ENCODE data around the gene NGF.

Gene NGF

DNA sequence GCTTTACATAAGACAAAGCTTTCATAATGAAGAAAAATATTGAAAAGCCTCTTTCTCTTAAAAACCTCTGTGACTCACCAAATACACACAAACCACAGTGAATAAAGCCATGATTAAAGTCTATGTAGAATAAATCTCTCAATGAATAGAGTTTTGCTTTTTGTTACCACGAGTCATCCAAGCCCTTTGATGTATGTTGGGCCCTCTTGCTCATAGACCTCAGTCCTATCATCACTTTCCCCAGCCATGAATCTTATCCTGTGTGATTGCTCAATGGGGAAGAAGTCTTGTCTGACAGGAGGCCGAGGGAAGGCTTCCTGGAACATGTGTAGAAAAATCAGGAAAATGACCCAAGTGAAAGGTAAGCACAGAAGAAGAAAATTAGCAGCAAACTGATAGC, 60.8 kb downstream of the NGF start:
- peak; percentile 8 for DNase-seq

DNA sequence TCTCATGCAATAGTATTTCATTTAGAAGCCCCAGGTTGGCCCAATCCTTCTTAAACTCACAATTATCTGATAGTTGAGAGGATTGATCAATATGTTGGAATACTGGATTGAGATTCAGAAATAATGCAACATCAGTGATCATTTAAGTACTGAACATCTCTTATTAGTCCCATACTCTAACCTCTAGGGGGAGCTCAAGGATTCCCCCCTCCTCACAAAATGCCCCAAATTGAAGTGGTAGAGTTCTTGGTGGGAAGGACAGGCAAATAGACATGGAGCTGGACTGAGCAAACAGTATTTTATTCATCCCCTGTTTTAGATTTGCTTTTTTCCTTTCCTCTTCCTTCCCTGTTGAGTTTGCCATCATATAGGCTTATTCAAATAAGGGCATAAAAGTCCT, 62.8 kb downstream of the NGF start:
- no peak for DNase-seq

DNA sequence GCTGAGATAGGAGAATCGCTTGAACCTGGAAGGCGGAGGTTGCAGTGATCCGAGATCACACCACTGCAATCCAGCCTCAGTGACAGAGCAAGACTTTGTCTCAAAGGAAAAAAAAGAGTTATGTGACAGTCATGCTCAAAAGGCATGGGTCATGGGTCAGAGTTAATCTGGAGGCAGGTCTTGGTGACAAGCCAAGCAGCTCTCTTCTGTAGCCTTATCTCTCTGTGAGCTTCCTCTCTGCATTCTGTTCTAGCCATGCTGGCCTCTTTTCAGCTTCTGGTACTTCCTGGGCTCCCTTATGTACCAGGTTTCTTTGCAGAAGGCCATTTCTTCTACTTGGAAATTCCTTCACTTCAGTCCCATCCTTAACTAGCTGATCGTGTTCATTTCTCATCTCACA, 63.6 kb downstream of the NGF start:
- no peak for DNase-seq

DNA sequence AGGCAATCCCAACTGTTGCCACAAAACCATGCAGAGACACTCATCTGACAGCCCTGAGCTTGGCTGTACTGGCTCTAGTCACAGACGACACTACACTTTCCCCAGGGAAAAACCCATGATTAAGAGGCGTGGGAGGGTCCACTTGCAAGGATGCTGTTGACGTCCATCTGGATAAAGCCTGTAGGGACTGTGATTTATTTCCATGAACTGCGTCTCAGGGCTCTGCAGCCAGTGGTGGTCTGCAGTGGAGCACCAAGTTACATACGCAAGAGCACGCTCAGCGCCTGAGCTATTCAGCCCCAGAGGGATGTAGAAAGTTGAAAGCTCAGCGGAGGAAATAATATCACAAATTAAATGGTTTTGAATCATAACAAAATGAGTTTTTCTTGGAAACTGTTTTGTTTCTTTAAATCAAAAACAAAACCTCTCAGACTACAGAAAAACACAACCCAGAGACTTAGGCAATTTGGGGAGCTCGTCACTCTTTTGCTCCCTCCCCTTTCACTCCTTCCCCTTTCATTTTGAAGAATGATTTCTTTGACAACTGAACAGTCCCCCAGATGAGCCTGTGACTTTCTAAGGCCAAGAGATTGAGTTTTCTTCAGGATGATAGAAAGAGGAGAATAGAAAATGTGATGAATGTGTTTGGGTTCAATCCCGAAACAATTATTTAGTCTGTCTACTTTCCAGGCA, 71.2 kb downstream of the NGF start:
- no peak for DNase-seq

DNA sequence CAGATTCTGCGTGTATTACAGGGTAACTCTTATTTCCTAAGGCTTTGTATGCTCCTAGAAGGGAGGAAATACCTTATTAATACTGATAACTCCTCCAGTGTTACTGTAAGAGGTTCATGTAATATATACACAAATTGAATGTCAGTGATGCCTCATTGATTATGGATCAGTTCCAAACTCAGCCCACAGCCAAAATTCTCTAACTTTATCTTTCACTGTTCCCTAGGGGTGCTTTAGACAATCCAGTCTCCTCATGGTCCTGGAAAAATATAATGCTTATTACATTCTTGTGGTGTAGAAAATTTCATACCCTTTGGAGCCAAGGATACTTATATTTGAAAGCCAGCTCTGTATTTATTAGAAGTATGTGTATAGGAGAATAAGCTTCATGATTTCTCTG, 73.0 kb downstream of the NGF start:
- DNase-seq = no peak

DNA sequence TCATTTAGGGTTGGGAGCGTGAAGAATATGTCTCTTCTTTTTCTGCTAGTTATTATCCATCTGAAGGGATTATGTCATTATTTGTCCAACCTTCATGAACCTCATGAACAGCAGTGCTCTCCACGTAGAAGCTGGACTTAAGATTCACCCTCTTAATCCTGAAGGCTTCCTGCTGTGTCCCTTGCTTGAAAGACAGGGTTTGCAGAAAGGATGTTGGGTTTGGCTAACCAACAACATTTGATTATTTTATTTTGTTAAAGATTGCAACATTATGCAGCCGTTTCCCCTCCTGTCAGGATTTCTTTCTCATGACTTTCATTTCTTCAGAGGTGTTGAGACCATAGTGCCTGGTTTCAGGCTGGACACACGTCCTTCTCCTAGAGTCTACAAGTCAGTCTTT, 75.2 kb downstream of the NGF start:
- no peak for DNase-seq

DNA sequence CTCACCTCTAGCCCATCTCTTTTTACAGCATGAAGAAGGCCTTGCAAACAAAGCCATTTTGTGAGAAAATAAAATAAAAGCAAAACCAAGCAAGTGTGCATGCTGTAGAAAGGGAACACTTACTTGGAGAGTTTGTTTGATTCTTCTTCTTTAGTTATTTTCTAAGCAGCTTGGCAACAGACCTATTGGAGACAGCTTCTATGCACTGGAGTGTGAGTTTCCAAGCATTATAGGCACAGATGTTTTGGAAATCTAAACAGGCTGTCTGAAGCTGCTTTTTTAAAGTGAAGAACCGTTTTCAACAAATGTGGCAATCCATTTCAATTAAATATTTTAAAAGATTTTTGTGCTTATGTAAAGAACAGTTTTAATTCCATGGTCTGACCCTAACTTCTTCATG, 76.6 kb downstream of the NGF start:
- no peak for DNase-seq

DNA sequence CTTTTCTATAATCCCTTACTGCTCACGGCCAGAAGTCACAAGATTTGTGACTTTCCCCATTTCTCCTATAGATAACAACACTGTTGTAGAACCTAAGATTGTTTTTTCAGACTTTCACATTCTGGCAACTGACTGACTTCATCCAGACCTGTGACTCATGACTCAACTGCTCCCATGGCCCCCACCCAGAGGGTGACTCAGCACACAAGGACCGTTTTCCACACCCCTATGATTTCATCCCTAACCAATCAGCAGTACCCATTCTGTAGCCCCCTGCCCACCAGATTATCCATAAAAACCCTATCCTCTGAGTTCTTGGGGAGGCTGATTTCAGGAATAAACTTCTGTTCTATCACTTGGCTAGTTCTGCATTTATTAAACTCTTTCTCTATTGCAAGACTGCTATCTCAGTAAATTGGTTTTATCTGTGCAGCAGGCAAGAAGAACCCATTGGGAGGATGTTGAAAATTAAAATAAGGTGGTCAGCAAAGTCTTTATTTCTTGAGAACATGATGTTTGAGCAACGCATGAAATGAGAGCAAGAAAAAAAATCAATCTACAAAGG, 79.7 kb downstream of the NGF start:
- DNase-seq = peak; percentile 55

DNA sequence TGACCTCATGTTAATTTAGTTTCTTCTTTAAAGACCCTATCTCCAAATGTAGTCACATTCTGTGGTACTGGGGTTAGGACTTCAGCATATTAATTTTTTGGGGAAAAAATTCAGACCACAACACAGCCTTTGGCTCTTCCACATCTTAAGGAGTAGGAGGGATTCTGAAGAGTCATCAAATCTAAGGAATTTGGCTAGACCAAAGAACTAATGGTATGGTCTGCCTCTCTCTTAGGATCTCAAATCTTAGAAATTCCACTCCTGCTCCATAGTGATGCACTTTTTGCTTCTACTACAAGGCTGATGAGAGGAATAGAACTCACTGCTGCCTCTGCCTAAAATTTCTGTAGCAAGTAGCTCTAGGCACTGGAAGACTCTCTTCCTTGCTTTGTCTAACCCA, 80.5 kb downstream of the NGF start:
- no peak for DNase-seq

DNA sequence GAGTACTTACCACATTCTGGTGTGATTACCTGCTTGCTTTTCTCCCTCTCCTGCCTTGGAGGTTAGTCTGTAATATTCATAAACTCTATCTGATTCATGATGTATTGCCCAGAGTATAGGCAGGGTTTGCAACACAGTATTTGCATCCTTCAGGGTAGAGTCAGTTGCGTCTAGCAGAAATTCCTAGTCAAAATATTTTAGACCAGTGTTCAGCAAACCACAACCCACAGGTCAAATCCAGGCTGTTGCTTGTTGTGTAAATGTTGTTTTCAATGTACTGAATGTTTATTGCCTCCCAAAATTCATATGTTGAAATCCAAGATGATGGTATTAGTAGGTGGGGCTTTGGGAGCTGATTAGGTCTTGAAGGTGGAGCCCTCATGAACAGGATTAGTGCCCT, 82.9 kb downstream of the NGF start:
- DNase-seq = no peak

DNA sequence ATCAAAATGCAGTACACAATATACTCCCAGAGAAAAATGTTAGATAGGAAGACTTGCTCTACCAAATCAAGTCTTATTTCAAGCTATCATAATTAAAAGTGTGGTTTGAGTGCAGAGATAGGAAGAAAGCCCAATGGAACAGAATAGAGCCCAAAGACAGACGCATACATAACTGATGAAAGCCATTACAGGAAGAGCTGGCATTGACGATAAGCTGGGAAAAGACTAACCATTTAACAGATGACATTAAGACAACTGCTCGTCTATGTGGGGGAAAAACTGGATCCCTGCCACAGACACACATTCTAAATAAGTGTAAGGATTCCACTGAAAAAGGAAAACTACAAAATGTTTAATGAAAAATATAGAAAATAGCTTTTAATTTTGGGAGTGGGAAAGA, 85.5 kb downstream of the NGF start:
- no peak for DNase-seq

DNA sequence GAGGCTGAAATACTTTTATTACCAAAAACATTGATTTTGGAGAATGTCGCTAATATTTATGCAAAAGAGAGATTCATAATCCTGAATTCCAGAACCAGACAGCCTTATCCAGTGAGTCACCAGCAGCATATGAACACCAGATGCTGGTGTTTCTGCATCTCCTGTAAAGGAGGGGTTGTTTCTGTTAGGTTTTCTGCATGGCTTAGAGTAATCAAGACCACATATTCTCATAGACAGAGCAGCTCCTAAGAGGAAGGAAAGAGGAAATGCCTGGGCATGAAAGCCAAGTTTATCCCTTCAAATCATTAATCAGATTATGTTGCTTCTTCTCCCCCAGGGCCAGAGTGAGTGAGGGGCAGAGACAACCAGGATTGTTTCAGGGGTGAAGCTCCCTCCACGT, 86.2 kb downstream of the NGF start:
- DNase-seq = no peak

DNA sequence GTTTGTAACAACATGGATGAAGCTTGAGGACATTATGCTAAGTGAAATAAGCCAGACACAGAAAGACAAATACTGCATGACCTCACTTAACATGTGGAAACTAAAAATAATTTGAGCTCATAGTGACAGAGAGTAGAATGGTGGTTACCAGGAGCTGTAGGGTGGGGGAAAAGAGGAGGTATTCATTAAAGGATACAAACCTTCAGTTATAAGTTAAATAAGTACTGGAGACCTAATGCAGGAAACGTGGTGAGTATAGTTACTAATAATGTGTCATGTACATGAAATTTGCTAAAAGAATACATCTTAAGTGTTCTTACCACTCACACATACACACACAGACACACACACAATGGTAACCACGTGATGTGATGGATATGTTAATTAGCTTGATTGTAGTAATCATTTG, 86.7 kb downstream of the NGF start:
- no peak for DNase-seq

DNA sequence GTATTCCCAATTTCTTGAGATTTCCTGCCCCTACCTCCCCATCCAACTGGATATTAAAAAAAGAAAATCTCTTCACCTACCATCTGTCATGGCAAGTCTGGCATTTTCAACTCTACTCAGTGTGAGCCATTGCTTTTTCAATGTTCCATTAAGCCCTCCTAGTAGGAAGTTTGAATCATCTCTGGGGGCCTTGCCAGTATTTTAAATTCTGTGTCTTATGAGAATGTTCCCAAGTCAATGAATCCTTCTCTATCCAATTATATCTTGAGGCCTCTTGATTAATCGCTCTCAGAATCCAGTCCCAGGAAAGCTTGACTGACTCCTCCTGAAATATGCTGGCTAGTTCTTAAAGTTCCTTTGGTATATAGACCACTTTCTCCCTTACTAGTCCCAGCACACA, 91.5 kb downstream of the NGF start:
- DNase-seq = no peak

DNA sequence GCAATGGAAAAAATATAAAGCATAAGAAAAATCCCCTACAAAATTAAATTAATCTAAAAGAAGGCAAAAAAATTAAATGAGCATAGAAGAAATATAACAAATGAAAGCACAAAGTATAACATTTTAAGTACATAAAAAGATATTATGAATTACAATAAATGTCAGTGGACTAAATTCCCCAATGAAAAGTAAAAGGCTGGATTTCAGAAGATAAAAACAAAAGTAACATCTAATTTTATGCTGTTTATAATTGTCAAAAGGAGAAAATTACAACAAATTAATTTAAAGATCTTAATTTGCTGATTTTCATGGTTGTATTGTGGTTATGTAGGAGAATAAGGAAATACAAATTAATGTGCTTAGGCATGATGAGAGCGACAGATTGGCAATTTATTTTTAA, 92.8 kb downstream of the NGF start:
- no peak for DNase-seq

DNA sequence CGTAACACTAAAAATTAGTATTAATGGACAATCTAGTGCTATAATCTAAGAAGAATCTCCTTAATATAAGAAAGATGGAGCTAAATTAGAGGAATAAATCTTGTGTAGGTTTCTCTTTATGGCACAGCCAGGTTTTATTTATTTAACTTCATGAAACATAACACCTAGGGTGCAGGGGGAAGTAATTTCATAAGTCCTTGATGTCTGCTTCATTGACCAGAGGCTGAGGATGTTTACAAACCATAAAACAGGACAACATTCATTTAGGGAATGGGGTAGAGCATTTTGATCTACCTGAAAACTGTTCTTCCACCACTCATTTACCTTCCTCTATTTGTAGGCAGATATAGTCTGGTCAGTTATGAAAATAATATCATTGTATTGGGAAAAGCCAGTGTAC, 95.5 kb downstream of the NGF start:
- DNase-seq = no peak

DNA sequence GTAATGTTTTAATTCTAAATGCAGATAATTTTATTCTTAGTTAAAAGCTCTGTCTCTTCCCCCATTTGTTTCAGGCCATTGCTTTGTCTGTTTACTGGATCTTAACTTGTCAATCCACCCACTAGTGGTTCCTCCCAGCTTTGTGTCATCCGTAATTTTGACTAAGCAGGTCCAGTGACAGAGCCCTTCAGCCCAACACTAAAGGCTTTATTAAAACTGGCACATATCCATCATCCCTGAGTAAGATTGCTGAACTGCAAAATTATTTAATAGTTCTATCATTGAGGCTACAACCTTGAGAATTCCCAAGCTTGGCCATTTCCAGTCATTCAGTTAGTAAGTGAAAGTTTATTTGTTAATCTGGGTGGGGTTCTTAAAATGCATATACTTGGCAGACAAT, 96.7 kb downstream of the NGF start:
- DNase-seq = no peak

DNA sequence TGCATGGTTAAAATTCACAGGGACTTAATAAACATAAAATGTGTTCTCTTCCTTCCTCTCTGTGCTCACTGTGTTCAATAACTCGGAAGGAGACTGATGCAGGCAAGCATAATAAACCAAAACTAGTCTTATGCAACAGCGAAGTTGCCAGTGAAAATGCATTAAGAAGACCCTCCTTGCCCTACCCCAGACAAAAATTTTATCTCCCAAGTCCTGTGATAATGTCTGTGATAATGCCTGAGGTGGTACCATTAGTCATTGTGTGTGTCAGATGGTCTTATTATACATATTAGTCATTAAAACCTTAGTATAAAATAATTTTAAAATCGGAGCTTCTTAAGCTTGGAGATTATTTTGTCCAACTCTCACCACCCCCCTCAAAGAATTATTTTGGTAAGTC, 97.8 kb downstream of the NGF start:
- DNase-seq = no peak

DNA sequence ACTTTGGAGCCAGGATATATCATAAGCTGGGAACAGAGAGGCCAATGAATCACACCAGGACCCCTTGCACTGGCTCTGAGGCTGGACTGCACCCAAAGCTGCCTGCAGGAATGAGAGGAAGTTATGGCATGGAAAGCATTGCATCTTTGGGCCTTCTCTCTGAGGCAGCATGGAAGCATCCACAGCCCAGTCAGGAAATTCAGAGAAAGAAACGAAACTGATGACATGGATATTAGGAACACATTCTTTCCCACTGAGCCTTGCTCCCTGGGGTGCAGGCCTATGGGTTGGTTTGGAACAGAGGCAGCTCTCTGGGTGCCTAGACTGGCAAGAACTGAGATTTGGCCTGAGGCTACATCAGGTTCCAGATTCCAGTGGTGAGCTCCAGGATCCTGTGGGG, 98.6 kb downstream of the NGF start:
- DNase-seq = no peak

DNA sequence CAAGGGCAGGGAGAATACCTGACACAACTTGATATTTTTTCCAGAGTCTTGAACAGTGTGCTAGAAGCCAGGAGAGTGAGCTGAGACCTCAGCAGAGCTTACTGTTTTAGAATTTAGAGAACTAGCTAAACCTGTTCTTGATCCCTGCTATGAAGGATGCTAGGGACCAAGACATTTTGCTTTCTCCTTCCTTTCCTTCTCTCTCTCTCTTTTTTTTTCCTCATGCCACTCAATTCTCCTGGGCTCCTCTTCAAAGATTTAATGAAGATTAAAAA, 99.0 kb downstream of the NGF start:
- no peak for DNase-seq

DNA sequence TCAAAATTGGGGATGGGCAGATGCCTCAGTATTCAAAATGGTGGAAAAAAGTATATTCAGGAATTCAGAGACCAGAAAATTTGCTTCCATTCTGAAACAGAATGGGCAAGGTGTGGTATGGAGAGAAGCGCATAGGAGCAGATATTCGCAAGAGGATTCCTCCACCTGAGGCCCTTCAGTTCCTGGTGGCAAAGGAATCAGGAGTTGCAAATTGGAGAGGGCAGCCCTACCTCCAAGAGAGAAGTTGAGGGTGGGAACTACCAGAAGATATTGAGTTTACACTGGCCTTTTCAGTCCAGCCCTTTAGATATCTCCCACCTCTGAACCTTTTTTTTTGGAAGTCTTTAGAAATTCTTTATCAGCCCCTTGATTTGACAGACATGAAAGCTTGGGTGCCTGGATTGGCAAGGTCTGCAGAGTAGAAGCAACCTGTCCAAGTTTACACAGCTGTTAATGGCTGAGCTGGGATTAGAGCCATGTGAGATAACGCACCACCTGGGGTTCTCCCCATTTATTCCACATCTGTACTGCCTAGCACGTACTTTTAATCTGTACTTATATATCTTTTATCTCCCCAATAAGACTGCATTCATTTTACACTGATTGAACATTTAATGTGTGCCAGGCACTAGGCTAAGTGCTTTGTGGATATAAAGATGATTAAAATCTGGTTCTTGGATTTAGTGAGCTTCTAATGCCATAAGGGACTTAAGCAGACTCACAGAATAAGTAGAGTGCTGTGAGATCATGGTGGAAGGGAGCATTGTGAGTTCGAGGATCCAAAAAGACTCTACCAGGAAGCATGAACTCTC, 99.5 kb downstream of the NGF start:
- DNase-seq = no peak

DNA sequence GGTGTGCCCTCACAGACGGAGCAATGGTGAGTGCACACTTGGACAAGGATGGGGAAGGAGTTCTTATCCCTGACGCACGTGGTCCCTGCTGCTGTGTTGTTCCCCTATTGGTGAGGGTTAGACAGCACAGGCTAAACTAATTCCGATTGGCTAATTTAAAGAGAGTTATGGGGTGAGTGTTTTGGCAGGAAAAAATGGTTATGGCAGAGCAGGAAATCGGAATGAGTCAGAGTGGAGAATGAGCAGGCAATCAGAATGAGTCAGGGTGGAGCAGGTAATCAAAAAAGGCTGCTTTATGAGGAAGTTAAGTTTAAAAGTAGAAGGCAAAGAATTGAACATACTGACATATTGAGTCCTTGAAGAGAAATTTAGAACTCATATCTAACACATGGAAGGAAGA, 100.5 kb downstream of the NGF start:
- peak; percentile 17 for DNase-seq

DNA sequence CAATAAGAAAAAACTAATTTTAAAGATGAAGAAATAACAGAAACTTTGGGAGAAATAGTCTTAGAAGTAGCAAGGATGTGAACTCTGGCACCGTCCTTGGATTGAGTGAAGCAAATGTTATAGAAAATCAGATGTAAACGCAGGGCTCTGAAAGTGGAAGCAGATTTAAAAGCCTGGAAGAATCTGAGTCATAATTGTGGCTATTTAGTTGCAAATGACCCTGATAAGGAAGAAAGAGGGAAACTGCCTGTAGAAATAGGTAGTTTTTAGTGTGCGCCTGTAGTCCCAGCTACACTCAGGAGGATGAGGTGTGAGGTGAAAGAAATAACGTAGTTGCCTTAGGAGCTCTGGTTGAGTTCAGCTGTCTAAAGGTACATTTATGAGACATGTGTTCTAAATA, 101.0 kb downstream of the NGF start:
- DNase-seq = no peak

Data from T1000 (cell line).